SIG-M5 (cell line): ENCODE results near the gene SGMS2.
"Not testable (repeated sequence)": the region's sequence is repeated elsewhere in the genome, so short reads cannot be mapped to it uniquely, and the experiment has no call there.

ENCODE experiments used
- DNase-seq: peaks from one replicate; lab custom pipeline; 2025; lab: John Stamatoyannopoulos, UW

SGMS2 gene

GRCh38 chr4:107866726-107867125, 42.0 kb downstream of the SGMS2 start:
- DNase-seq, result no peak

GRCh38 chr4:107870236-107870635, 45.5 kb downstream of the SGMS2 start:
- DNase-seq, result no peak

GRCh38 chr4:107870916-107871786, 46.4 kb downstream of the SGMS2 start:
- no peak for DNase-seq

DNA sequence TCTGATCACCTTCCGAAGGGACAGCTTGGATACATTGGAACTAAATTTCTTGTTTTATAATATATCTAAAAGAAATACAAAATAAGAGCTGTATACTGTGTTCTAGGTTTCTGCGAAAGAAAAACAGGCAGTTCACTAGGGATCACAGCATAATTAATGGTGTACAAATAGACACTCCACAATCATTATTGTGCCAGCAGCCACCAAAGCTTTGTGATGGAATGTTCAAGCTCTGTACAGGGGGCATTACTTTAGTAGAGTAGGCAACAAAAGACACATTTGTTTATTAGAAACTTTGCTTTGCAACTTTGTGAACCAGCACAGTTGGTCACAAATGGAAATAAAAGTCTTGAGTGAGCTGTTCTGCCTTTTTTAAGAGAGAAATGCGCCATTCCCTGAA, 49.3 kb downstream of the SGMS2 start:
- DNase-seq, result no peak

DNA sequence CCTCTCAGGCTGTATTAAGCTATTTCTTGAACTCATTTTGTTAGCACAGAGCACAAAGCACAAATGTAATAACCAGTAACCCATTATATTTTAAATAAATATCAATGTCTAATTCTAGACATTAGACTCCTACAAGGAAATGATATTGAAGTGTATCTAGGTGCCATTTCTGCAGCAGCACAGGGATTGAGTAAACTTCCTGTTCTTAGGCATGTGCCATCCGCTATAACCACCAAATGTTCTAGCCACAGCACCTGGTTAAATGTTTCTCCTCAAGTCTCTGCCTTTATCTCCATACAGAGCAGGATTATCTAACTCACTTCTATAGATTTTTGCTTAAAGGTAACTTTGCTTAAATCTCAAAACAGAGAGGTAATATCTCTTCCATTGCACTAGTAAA, 51.4 kb downstream of the SGMS2 start:
- no peak for DNase-seq

GRCh38 chr4:107877361-107877760, 52.6 kb downstream of the SGMS2 start:
- no peak for DNase-seq

- DNase-seq, result no peak
Measured at GRCh38 chr4:107885865-107886264, 61.1 kb downstream of the SGMS2 start.

GRCh38 chr4:107888237-107888636, 63.5 kb downstream of the SGMS2 start:
- DNase-seq, result no peak

- DNase-seq, result no peak
Measured at GRCh38 chr4:107890779-107891178, 66.0 kb downstream of the SGMS2 start.

GRCh38 chr4:107891299-107891698, 66.6 kb downstream of the SGMS2 start:
- no peak for DNase-seq

DNA sequence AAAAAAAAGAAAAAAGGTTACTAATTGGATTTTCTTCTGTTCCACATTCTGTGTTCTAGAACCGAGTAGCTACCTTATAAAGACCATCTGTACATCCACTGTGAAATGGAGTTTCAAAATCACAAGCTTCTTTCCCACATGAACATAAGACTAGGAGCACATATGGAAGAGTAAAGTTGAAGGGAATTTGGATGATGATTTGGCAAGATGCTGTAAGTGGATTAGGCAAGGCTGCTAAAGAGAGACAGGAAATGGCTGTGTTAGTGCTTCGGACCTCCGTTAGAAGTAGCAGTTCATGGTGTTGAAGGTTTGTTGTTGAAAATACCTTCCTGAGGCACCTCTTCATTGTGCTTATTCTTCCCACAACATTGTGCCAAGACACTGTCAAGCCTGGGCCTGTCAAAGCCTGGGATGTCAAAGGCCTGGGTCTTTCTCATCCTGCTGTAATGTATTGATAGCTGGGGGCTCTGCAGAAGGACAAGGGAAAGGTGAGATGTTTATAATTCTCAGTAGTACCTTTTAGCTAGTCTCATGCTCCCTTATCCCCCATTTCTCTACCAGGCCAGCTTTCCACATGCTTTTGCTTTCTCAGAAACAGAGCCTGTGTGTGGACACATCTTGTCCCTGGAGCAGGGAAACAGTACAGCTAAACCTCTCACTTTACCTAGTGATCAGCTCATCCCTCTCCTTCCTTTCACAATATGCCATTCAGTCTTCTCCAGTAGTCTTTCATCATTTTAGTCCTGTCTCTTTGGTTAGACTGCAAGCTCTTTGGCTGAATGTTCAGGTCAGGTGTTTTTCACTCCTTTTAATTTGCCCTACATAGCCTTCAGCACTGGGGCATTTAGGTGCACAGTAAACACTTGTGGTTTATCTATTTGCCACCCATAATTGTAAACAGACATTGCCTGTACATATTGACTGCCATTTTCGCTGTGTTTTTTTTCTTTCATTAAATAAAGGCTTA, 68.7 kb downstream of the SGMS2 start:
- no peak for DNase-seq

GRCh38 chr4:107894138-107894603, 69.4 kb downstream of the SGMS2 start:
- no peak for DNase-seq

GRCh38 chr4:107896158-107896645, 71.5 kb downstream of the SGMS2 start:
- DNase-seq, result no peak

DNA sequence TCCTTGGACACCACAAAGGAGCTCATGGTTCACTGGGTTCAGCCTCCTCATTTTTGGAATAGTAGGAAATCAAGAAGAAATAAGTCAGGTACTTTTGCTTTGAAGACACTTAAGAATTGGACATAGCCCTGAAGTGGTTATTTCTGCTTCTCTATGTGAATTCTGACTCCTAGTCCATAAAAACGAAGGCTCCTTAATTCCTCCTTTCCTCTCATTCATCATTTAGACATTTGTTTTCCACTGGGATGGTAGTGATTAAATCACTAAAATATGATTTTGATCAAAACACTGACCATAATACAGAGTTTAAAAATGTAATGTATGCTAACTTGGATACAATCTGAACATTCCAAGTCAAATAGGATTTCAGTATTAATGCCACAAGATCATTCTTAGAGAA, 71.9 kb downstream of the SGMS2 start:
- no peak for DNase-seq

DNA sequence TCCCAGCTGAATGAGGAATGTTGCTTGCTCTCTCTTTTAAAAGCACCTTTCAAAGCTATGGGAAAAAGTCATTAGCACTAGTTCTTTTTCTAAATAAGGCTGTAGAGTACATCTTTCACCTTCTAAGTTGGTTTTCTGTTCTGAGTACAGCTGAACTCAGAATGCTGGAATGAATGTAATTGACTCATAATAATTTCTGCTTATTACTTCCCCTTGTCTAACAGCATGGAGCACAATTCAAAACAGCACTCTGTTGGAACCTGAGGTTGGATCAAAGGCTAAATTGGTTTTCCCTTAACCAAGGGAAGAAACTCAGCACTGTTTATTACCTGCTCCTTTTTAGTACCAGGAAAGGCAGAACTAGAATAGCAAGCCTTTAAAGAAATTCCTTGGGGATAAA, 73.1 kb downstream of the SGMS2 start:
- no peak for DNase-seq

DNA sequence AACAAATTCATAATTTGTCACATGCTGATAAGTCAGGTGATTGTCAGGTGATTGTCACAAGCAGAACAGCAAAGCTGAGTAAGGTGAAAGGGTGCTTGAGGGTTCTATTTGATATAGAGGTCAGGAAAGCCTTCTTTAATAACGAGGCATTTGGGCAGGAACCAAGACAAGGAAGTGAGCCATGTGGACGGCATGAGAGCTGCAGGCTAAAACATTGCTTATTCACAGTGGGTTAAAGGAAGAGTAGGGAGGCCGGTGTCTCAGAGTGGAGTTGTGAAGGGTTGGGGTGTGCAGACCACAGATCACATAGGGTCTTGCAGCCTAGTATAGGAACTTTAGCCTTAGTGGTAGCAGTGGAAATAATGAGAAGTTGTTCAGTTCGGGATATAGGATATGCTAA, 75.3 kb downstream of the SGMS2 start:
- DNase-seq, result no peak

GRCh38 chr4:107900508-107900907, 75.8 kb downstream of the SGMS2 start:
- no peak for DNase-seq

- DNase-seq, result no peak
Measured at GRCh38 chr4:107901213-107901934, 76.6 kb downstream of the SGMS2 start.

DNA sequence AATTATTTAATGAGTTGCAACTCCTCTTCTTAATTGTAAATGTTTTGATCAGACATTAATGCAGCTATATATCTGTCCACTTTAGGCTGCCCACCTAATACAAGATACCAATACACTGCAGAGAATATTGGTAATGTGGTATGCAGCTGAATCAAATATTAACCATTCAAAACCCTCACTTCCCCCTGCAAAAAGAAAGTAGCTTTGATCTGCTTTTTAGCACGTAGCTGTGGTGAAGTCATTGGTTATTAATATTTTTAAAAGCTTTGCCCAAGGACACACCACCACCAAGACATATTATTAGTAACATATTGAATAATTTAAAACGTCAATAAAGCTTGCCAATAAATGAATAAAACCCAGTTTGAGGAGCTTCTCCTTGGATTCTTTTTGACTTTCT, 78.0 kb downstream of the SGMS2 start:
- no peak for DNase-seq

DNA sequence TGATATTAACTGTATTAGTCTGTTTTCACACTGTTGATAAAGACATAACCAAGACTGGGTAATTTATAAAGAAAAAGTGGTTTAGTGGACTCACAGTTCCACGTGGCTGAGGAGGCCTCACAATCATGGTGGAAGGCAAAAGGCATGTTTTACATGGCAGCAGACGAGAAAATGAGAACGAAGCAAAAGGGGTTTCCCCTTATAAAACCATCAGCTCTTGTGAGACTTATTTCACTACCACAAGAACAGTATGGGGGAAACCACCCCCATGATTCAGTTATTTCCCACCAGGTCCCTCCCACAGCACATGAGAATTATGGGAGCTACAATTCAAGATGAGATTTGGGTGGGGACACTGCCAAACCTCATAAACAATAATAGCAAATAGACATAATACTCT, 80.3 kb downstream of the SGMS2 start:
- DNase-seq, result not testable (repeated sequence)

DNA sequence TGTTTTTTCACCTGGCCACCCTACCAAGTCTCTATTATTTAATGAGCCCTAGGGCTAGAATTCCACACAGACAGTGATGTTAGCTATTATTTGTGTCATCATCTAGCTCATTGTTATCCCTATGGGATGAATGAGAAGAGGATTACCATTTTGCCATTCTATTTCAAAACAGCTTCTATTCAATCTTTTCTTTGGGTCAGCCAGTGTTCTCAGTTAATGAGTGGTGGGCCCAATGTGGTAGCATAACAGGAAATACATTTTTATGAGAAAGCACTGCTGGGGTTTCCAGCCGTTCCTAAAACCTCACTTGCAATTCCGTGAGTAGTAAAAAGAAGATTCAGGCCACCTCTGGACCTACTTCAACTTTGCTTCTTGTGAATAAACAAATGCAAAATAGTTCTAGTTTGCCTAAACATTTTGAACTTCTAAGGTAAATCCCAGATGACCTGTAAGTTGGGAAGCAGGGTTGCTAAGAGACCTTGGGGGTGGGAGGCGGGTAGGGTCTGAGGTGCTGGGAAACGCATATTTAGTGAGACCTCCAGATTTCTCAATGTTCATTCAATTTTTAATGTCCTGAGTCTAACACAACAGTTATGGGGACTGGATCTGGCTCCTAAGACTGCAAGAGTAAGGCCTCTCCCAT, 81.8 kb downstream of the SGMS2 start:
- no peak for DNase-seq
